Measurements from ENCODE around the gene LARGE2.

GRCh38 chr11:45967506-45967905, 45.0 kb downstream of the LARGE2 start:
- TF ChIP-seq POLR2A (IDR thresholded peaks at IDR 0.05): no peak
- TF ChIP-seq CTCF (IDR thresholded peaks at IDR 0.05 in 4 of 5, conservative IDR thresholded peaks at IDR 0.05 in 1 of 5): no peak

Measured in gastrocnemius medialis (tissue), 4 donors.